Panc1 (cell line): ENCODE results near the gene MRGPRX2. TPM values are rescaled to one million over a fixed set of nuclear protein-coding genes. Genes with fewer than 3 reads are reported as not detected.

Source experiments
- ATAC-seq: fragments of 200-7000 bp; cut with Tn5 transposase; 2 replicates; pipeline ENCODE4 v1.9.1; 2020; ENCODE audit warnings: mild to moderate bottlenecking, moderate library complexity
- BruUV-seq: library from RNA; stranded (reverse); fragments of 400-500 nt; replicated peaks from 2 replicates; lab custom pipeline; 2021; lab: Mats Ljungman, UMichigan
- CTCF ChIA-PET: fragments of 300-600 bp; sonication (Branson Sonifier 250); formaldehyde crosslinking; loops from one replicate; lab custom pipeline; 2022; ENCODE audit warnings: antibody characterized with exemption; lab: Charles Lee
- POLR2A ChIA-PET: fragments of 300-600 bp; sonication (Branson Sonifier 250); formaldehyde crosslinking; loops from one replicate; lab custom pipeline; 2022; ENCODE audit warnings: antibody characterized with exemption; lab: Charles Lee
- DNase-seq: peaks from one replicate; pipeline ENCODE4 v3.0.0-alpha.2; 2010; ENCODE audit warnings: low read depth, low spot score
- H3K27ac ChIP-seq: 2 replicates; pipeline ENCODE4 v1.5.1; 2011; ENCODE audit warnings: mild to moderate bottlenecking, low read length, inconsistent platforms
- H3K27me3 ChIP-seq: fragments of 200-500 bp; sonication (Bioruptor generic); 2 replicates; pipeline ENCODE4 v1.6.0; 2014; ENCODE audit warnings: low read length, inconsistent platforms; ENCODE audit not compliant: control insufficient read depth, insufficient read depth
- H3K36me3 ChIP-seq: fragments of 200-500 bp; sonication (Bioruptor generic); 2 replicates; pipeline ENCODE4 v1.5.1; 2014; ENCODE audit warnings: inconsistent platforms, mild to moderate bottlenecking, low read length, moderate library complexity; ENCODE audit not compliant: control insufficient read depth, insufficient read depth
- H3K4me1 ChIP-seq: 2 replicates; pipeline ENCODE4 v1.5.1; 2011; ENCODE audit warnings: inconsistent platforms, mild to moderate bottlenecking, low read length, moderate library complexity; ENCODE audit not compliant: control insufficient read depth, insufficient read depth
- H3K4me3 ChIP-seq, 2 experiments: 2 replicates each; pipeline ENCODE4 v1.5.1; 2011 to 2012; ENCODE audit warnings: low read depth in 2 of 2, low read length in 2 of 2, mild to moderate bottlenecking in 2 of 2, inconsistent platforms in 1 of 2, moderate library complexity in 1 of 2
- H3K9me3 ChIP-seq: fragments of 200-500 bp; sonication (Bioruptor generic); 2 replicates; pipeline ENCODE4 v1.5.1; 2014; ENCODE audit warnings: low read depth, mild to moderate bottlenecking, inconsistent platforms, low read length, moderate library complexity; ENCODE audit not compliant: control insufficient read depth, insufficient read depth
- POLR2AphosphoS5 ChIP-seq: IDR thresholded peaks from 2 replicates; pipeline ENCODE4 v1.6.1; 2012; ENCODE audit warnings: mild to moderate bottlenecking, low read depth, low read length, moderate library complexity
- SIN3A ChIP-seq: IDR thresholded peaks from 2 replicates; pipeline ENCODE4 v1.6.1; 2012; ENCODE audit warnings: low read depth, mild to moderate bottlenecking, low read length, moderate library complexity, borderline replicate concordance; ENCODE audit not compliant: insufficient read depth
- TCF7L2 ChIP-seq: IDR thresholded peaks from 2 replicates; pipeline ENCODE4 v1.6.1; 2011; ENCODE audit warnings: mild to moderate bottlenecking, low read depth, low read length, inconsistent platforms
- in situ Hi-C: cut with HindIII; loops from 2 replicates; pipeline ENCODE4 v1.10.0; 2016; ENCODE audit warnings: low sequenced_read_pairs, low pct_unique_long_range_greater_than_20kb
- intact Hi-C: fragments of 100-400 bp; cut with micrococcal nuclease; formaldehyde crosslinking; loops from one replicate; pipeline ENCODE4 v1.10.0; 2022; ENCODE audit not compliant: unreplicated experiment
- total RNA-seq: library from RNA; stranded (reverse); gene quantifications from one replicate; pipeline ENCODE4 v1.2.1, GENCODE V29; 2021; ENCODE audit not compliant: unreplicated experiment
- TF ChIP-seq, protein P1 (sequence below): fragments of 450-650 bp; IDR thresholded peaks from 2 replicates; pipeline ENCODE4 v1.5.1; 2017; ENCODE audit warnings: mild to moderate bottlenecking
- TF ChIP-seq, protein P2 (sequence below), 2 experiments: IDR thresholded peaks; 2 replicates each; pipeline ENCODE4 v1.6.1; 2011 to 2012; ENCODE audit warnings: low read depth in 2 of 2, control low read depth in 1 of 2, low read length in 1 of 2, mild to moderate bottlenecking in 1 of 2, moderate library complexity in 1 of 2; ENCODE audit not compliant: insufficient read depth in 1 of 2

The MRGPRX2 gene
- total RNA-seq, 1 experiment from 2014 or later: not detected

DNA sequence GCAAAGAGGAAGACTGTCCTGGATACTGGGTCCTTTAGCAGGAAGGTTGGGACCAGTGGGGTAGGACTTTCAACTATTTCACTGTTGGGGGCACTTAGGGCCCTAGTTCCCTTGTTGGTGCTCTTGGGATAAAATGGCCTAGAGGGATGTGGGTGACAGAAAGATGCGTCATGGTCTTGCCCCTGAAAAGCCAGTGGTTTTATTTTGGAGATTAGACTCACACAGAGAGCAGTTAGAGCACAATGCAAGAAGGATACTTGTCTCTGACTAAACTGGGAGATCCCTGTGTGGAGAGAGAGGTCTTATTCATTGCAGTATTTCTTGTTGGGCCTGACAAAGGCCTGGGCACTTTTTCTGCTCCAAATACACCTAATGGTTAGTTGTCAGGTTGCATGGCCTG lies 22.6 kb upstream of the MRGPRX2 start:
- no peaks in the 10 kb centered on the region for H3K36me3 ChIP-seq
- ATAC-seq: no peak
- no peaks in the 10 kb centered on the region; the same call in 1 of the 2 replicates for H3K4me1 ChIP-seq
- H3K9me3 ChIP-seq: no peaks in the 10 kb centered on the region
- ChIA-PET POLR2A (no interaction called here), CTCF (no interaction called here)
- no peak for TF ChIP-seq SIN3A
- TF ChIP-seq TCF7L2: no peak
- TF ChIP-seq, protein P1, sequence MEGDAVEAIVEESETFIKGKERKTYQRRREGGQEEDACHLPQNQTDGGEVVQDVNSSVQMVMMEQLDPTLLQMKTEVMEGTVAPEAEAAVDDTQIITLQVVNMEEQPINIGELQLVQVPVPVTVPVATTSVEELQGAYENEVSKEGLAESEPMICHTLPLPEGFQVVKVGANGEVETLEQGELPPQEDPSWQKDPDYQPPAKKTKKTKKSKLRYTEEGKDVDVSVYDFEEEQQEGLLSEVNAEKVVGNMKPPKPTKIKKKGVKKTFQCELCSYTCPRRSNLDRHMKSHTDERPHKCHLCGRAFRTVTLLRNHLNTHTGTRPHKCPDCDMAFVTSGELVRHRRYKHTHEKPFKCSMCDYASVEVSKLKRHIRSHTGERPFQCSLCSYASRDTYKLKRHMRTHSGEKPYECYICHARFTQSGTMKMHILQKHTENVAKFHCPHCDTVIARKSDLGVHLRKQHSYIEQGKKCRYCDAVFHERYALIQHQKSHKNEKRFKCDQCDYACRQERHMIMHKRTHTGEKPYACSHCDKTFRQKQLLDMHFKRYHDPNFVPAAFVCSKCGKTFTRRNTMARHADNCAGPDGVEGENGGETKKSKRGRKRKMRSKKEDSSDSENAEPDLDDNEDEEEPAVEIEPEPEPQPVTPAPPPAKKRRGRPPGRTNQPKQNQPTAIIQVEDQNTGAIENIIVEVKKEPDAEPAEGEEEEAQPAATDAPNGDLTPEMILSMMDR: no peak
- TF ChIP-seq, protein P2, sequence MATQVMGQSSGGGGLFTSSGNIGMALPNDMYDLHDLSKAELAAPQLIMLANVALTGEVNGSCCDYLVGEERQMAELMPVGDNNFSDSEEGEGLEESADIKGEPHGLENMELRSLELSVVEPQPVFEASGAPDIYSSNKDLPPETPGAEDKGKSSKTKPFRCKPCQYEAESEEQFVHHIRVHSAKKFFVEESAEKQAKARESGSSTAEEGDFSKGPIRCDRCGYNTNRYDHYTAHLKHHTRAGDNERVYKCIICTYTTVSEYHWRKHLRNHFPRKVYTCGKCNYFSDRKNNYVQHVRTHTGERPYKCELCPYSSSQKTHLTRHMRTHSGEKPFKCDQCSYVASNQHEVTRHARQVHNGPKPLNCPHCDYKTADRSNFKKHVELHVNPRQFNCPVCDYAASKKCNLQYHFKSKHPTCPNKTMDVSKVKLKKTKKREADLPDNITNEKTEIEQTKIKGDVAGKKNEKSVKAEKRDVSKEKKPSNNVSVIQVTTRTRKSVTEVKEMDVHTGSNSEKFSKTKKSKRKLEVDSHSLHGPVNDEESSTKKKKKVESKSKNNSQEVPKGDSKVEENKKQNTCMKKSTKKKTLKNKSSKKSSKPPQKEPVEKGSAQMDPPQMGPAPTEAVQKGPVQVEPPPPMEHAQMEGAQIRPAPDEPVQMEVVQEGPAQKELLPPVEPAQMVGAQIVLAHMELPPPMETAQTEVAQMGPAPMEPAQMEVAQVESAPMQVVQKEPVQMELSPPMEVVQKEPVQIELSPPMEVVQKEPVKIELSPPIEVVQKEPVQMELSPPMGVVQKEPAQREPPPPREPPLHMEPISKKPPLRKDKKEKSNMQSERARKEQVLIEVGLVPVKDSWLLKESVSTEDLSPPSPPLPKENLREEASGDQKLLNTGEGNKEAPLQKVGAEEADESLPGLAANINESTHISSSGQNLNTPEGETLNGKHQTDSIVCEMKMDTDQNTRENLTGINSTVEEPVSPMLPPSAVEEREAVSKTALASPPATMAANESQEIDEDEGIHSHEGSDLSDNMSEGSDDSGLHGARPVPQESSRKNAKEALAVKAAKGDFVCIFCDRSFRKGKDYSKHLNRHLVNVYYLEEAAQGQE (IDR thresholded peaks at IDR 0.05; ENCODE audit: insufficient read depth in 1 of 2, low read depth in 2 of 2, low read length in 1 of 2): no peak
- no peak for TF ChIP-seq POLR2AphosphoS5
- intact Hi-C loops: no loop called here
- no peak overlapping the region for H3K27ac ChIP-seq
- BruUV-seq: no TSS peak
- H3K27me3 ChIP-seq: peaks cover 5% of the 10 kb centered on the region; the same call in 1 of the 2 replicates
- in situ Hi-C loops: no loop called here
- H3K4me3 ChIP-seq: no peak overlapping the region
- DNase-seq: no peak

DNA sequence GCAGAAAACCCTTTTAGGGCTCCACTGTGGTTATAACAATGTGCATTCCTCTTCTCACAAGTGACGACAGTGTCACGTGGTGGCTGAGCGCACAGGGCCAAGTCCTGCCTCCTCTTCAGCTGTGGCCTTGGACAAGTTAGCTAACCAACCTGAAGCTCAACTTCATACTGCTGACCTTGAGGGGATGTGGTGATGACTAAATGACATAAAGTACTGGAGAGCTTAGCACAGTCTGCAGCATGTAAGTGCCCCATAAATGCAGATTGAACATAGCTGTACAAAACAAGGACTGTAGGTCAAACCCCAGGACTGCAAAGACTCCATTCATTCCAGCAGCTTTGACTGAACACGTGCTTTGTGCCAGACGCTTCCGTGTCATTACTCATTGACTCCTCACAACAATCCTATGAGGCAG lies 20.1 kb upstream of the MRGPRX2 start:
- Histone ChIP-seq H3K4me1 (no peaks in the 10 kb centered on the region; the same call in 1 of the 2 replicates), H3K9me3 (no peaks in the 10 kb centered on the region), H3K27ac (no peak overlapping the region), H3K4me3 (no peak overlapping the region), H3K36me3 (no peaks in the 10 kb centered on the region), H3K27me3 (peaks cover 8% of the 10 kb centered on the region; the same call in 1 of the 2 replicates)
- ATAC-seq: no peak
- in situ Hi-C loops (no loop called here), intact Hi-C loops (no loop called here)
- no peak for TF ChIP-seq SIN3A
- BruUV-seq: no TSS peak
- ChIA-PET POLR2A (no interaction called here), CTCF (interaction anchor here (1.6 kb wide), 1 partner anchor 10 kb away, joined by 5 read pairs; no protein-coding TSS in a partner anchor)
- no peak for DNase-seq
